GM19239 (cell line): ENCODE measurements around the gene ZC3H18.
"Not testable (repeated sequence)": the region's sequence is repeated elsewhere in the genome, so short reads cannot be mapped to it uniquely, and the experiment has no call there.

Experiments
- DNase-seq: peaks from one replicate; pipeline ENCODE4 v3.0.0; 2011; ENCODE audit warnings: low spot score; ENCODE audit not compliant: insufficient read length
- FAIRE-seq: peaks from 2 replicates; lab custom pipeline; 2011; peaks lifted over from hg19 to GRCh38; lab: Jason Lieb, UNC

The ZC3H18 gene

GRCh38 chr16:88665570-88665969 is 95.4 kb downstream of the ZC3H18 start:
- DNase-seq, result no peak
- FAIRE-seq, result no peak

GRCh38 chr16:88667461-88667860 is 97.3 kb downstream of the ZC3H18 start:
- DNase-seq, result no peak
- FAIRE-seq, result no peak

- DNase-seq, FAIRE-seq: not testable (repeated sequence)
These were observed 99.3 kb downstream of the ZC3H18 start for GRCh38 chr16:88669493-88669892.

DNA sequence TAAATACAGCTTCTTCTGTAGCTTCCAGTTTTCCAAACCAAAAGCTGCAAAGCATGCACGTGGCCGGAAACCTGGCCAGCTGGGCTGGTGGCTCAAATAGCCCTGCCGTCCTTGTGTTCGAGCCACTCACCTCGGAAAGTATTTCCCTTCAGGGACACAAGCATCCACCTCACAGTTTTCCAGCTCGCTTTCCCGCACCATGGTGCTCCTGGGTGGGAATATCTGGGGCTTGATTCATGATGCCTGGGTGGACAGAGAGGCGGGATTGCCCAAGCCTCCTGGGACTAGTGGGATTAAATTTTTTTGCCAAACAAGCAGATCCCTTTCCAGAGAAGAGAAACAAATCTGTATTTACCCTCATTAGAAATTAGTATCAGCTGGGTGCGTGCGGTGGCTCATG is 99.8 kb downstream of the ZC3H18 start:
- FAIRE-seq, result no peak
- no peak for DNase-seq

DNA sequence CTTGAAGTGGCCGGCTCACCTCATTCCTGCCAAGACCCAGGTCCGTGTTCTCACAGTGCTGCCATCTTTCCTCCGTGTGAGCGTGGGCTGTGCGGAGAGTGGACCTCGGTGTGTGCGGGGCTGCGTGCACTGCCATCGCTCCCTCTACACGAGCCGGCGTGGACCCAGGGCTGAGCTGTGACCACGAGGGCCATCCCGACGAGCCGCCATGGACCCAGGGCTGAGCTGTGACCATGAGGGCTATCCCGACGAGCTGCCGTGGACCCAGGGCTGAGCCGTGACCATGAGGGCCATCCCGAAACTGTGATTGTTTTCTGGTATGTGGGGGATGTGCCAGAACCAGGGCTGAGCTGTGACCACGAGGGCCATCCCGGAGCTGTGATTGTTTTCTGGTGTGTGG is 101.6 kb downstream of the ZC3H18 start:
- FAIRE-seq (no peak), DNase-seq (no peak)

DNA sequence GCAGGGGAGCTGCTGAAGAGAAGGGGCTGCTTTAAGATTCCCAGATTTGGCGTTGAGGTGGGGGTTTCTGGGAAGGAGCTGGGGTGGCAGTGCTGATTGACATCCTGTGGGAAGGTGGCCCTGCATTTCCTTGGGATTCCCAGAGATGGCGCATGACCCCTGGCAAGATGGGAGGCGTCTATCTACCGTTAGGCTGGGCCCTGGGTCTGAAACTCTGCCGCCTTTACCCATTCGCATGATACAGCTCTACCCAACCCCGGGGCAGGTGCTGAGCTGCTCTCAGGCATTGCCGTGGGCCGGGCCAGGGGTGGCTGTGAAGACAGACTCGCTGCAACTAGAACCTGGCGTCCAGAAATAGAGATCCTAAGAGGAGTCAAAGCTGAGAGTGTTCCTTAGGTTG is 102.6 kb downstream of the ZC3H18 start:
- FAIRE-seq, result no peak
- DNase-seq, result no peak

DNA sequence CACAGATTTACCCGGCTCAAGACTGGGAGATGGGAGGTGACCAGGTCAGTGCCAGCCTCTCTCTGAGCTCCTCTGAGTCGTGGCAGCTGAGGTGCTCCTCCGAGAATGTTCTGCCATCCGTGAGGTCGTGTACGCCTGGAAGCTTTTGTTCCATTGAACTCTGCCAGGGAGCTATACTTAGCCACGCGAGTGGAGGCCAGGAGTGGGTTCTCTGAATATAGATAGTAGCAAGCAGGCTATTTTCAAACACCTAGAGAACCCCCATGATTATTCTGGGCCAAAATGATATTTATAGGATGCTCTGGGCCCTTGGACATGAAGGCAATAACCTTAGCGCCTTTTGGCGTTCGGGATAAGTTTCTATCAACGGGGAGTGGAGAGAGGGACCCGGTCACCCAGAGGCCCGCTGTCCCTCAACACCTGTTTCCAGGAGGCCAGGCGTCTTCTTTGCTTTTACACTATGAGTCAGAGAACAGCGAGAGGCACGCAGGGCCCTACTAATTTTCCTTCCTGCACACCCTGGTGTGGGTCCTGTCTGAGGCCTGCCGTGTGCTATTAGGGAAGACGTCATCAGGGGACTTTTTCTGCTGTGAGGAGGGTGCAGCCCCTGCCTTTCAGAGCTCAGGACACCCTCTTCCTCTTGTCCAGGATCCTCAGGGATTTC is 103.6 kb downstream of the ZC3H18 start:
- FAIRE-seq (no peak), DNase-seq (no peak)

- FAIRE-seq (no peak), DNase-seq (no peak)
These were observed 106.5 kb downstream of the ZC3H18 start for GRCh38 chr16:88676502-88677242.

DNA sequence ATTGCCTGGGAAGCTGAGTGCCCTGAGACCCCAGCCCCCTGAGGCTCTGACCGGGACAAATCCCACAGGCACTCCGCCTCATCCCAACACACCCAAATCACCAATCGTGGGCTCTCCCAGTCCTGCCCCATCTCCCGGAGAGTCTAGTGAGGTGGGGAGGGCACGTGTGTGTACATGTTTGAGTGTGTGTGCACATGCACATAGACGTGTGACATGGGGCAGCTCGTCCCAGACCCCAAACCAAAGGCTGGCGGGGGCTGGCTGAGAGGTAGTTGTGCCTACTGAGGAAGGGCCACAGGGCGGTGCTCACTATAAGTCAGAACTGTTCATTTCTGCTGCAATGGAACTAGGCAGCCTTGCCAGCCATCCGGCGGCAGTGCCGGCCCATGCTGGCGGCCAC is 107.5 kb downstream of the ZC3H18 start:
- FAIRE-seq (no peak), DNase-seq (no peak)

DNA sequence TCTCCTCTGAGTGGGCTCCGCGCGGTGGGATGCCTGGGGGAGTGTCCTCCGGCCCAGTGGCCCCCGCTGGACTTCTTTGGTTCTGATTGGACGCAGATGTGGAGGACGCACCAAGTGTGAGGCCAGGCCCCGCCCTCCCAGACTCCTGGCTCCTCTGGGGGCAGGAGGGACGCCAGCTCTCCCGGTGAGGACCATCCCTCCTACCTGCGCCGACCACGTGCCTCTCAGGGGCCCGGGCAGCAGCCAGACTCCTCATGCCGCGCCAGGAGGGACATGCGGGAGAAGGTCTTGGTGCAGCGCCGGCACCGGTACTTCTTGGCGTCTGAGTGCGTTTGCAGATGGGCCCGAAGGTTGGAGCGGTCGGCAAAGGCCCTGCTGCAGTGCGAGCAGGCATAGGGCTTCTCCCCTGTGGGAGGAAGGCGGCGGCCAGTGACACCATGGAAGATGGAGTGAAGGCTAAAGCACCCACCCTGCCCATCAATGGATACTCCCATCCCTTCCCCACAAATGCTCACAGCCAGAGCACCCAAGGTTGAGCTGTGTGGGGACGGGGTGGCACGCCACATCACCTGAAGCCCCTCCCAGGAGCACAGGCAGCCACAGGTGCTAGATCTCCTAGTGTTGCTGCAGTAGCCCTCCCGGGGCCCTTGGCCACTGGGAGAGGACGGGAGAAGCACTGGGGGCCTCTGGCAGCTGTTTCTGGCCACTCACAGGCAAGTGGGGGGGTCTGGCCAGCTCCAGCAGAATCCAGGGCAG is 108.2 kb downstream of the ZC3H18 start:
- FAIRE-seq, result no peak
- DNase-seq, result no peak

DNA sequence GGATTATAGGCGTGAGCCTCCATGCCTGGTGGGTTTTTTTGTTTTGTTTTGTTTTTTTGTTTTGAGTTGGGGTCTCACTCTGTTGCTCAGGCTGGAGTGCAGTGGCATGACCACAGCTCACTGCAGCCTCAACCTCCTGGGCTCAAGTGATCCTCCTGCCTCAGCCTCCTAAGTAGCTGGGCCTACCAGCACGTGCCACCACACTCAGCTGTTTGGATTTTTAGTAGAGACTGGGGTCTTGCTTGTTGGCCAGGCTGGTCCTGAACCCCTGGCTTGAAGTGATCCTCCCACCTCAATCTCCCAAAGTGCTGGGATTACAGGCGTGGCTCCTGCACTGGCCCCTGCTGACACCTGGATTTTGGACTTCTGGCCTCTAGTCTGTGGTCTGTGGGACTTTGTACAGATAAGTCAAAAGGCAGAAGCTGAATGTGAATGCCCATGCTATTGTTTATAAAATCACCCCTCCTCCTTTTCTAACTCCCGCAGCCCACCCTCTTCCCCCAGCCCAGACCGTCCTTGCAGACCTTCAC is 110.4 kb downstream of the ZC3H18 start:
- no peak for FAIRE-seq
- DNase-seq, result no peak

- DNase-seq (peak; percentile 67), FAIRE-seq (peak; percentile 85)
These were observed 111.0 kb downstream of the ZC3H18 start for GRCh38 chr16:88681084-88681680.
